Esophagus mucosa (tissue), 1 donor: ENCODE results near the gene RABL2B. TPM values are rescaled to one million over a fixed set of nuclear protein-coding genes. Genes with fewer than 3 reads are reported as not detected.

Experiments
- ATAC-seq: fragments of 200-7000 bp; cut with Tn5 transposase; one replicate; pipeline ENCODE4 v1.9.1; 2020
- total RNA-seq: library from RNA; stranded (reverse); gene quantifications from one replicate; pipeline ENCODE4 v1.2.4, GENCODE V29; 2023
- donor health status: DM: yes; HTN: yes; CAD: no.

RABL2B gene
- total RNA-seq, 1 donor from 2014 or later: 11.8 TPM

GRCh38 chr22:50737728-50738648 is 45.4 kb downstream of the RABL2B start, which contains the start of gene ACR:
TSS of gene ACR (plus strand) at chr22:50738204. CDS start at chr22:50738236, 32 bp downstream.
- no peak for ATAC-seq

GRCh38 chr22:50735739-50736030 is 47.8 kb downstream of the RABL2B start:
- ATAC-seq: no peak

GRCh38 chr22:50734986-50735738 is 48.3 kb downstream of the RABL2B start:
- ATAC-seq: no peak

- no peak for ATAC-seq
Measured at GRCh38 chr22:50734343-50734771, 49.1 kb downstream of the RABL2B start.

GRCh38 chr22:50733521-50734342 is 49.7 kb downstream of the RABL2B start:
- ATAC-seq: no peak

- no peak for ATAC-seq
Measured at GRCh38 chr22:50732681-50733080, 50.8 kb downstream of the RABL2B start.

- ATAC-seq: peak; percentile 90
Measured at GRCh38 chr22:50731811-50732624, 51.4 kb downstream of the RABL2B start.

- no peak for ATAC-seq
Measured at GRCh38 chr22:50730941-50731661, 52.3 kb downstream of the RABL2B start.

GRCh38 chr22:50730013-50730891 is 53.2 kb downstream of the RABL2B start:
- ATAC-seq: no peak

- no peak for ATAC-seq
Measured at GRCh38 chr22:50729391-50730012, 53.9 kb downstream of the RABL2B start.

GRCh38 chr22:50728523-50728931 is 54.9 kb downstream of the RABL2B start:
- no peak for ATAC-seq

GRCh38 chr22:50727678-50728522 is 55.5 kb downstream of the RABL2B start:
- ATAC-seq: no peak

- no peak for ATAC-seq
Measured at GRCh38 chr22:50726643-50727340, 56.6 kb downstream of the RABL2B start.

GRCh38 chr22:50725597-50725996 is 57.8 kb downstream of the RABL2B start:
- ATAC-seq: no peak

- ATAC-seq: no peak
Measured at GRCh38 chr22:50724616-50725015, 58.8 kb downstream of the RABL2B start.

- ATAC-seq: no peak
Measured at GRCh38 chr22:50723991-50724390, 59.4 kb downstream of the RABL2B start.

- no peak for ATAC-seq
Measured at GRCh38 chr22:50722716-50723428, 60.6 kb downstream of the RABL2B start.
